Measurements from ENCODE around the gene RPL15. TPM values are rescaled to one million over a fixed set of nuclear protein-coding genes. Genes with fewer than 3 reads are reported as not detected.

Gene RPL15
- total and polyA plus RNA-seq, 11 donors = 834 to 3,123 (median 1,014) TPM

GRCh38 chr3:23934253-23934652 is 17.3 kb downstream of the RPL15 start:
- TF ChIP-seq CTCF (IDR thresholded peaks at IDR 0.05) = no peak
- TF ChIP-seq POLR2A (IDR thresholded peaks at IDR 0.05) = no peak
- Histone ChIP-seq H3K27me3 (no peaks in the 10 kb centered on the region), H3K4me3 (no peak overlapping the region), H3K4me1 (peaks cover 0 to 4% (median 0%) of the 10 kb centered on the region in 12 donors), H3K27ac (no peak overlapping the region), H3K36me3 (no peaks in the 10 kb centered on the region), H3K9me3 (no peaks in the 10 kb centered on the region)
- ATAC-seq (no peak), DNase-seq (no peak)
- WGBS, 4 donors = 64 to 85% (median 75%) methylated on average over 4 of the region's 4 CpGs
- intact Hi-C loops (cut with DNase I) = no loop called here

GRCh38 chr3:23937296-23937695 is 20.4 kb downstream of the RPL15 start:
- Histone ChIP-seq H3K9me3 (no peaks in the 10 kb centered on the region), H3K4me3 (no peak overlapping the region), H3K27ac (no peak overlapping the region), H3K27me3 (no peaks in the 10 kb centered on the region), H3K4me1 (peaks cover 0 to 2% (median 0%) of the 10 kb centered on the region in 12 donors), H3K36me3 (no peaks in the 10 kb centered on the region)
- 83 to 93% (median 88%) methylated on average over 1 of the region's 1 CpG for WGBS, 4 donors
- intact Hi-C loops (cut with DNase I) = no loop called here
- ATAC-seq (no peak), DNase-seq (no peak)
- TF ChIP-seq POLR2A (IDR thresholded peaks at IDR 0.05) (no peak), CTCF (IDR thresholded peaks at IDR 0.05) (no peak)

GRCh38 chr3:23938688-23939087 is 21.8 kb downstream of the RPL15 start:
- no peak for ATAC-seq
- no peak overlapping the region for H3K27ac ChIP-seq
- intact Hi-C loops (cut with DNase I) = no loop called here
- no peak overlapping the region for H3K4me3 ChIP-seq
- no peaks in the 10 kb centered on the region for H3K9me3 ChIP-seq
- no peaks in the 10 kb centered on the region for H3K36me3 ChIP-seq
- H3K4me1 ChIP-seq = no peaks in the 10 kb centered on the region
- no peaks in the 10 kb centered on the region for H3K27me3 ChIP-seq
- TF ChIP-seq CTCF (IDR thresholded peaks at IDR 0.05) (no peak), POLR2A (IDR thresholded peaks at IDR 0.05) (no peak)
- no peak for DNase-seq

- Histone ChIP-seq H3K36me3 (no peaks in the 10 kb centered on the region), H3K4me3 (no peak overlapping the region), H3K27me3 (no peaks in the 10 kb centered on the region), H3K9me3 (no peaks in the 10 kb centered on the region), H3K27ac (no peak overlapping the region), H3K4me1 (peaks cover 0 to 6% (median 2%) of the 10 kb centered on the region in 12 donors)
- no peak for TF ChIP-seq CTCF (IDR thresholded peaks at IDR 0.05)
- TF ChIP-seq POLR2A (IDR thresholded peaks at IDR 0.05) = no peak
- WGBS, 4 donors = 84 to 88% (median 84%) methylated on average over 5 of the region's 5 CpGs
- intact Hi-C loops (cut with DNase I) = no loop called here
- ATAC-seq (no peak), DNase-seq (no peak)
These were observed 23.8 kb downstream of the RPL15 start for GRCh38 chr3:23940775-23941174.
